Adipose tissue (tissue), 3 donors: ENCODE measurements around the gene TMED6. TPM values are rescaled to one million over a fixed set of nuclear protein-coding genes. Genes with fewer than 3 reads are reported as not detected.

ENCODE experiments used
- H3K27ac ChIP-seq: one replicate; pipeline ENCODE4 v1.5.1; 2013; ENCODE audit warnings: low read depth, low read length
- WGBS, 3 donors: extraction: QIAGEN DNeasy Blood & Tissue Kit; methylation state at CpG; one replicate each; pipeline ENCODE4 v1.1.7; 2013; 5-methylcytosine and 5-hydroxymethylcytosine counted together
- polyA plus RNA-seq, 3 donors: library from polyadenylated mRNA; stranded (reverse); fragments of 200-250 nt; gene quantifications; one replicate each; pipeline ENCODE4 v1.2.3, GENCODE V29; 2013
- donor health status: healthy with polysubstance abuse.
- donor health status: Bipolar disorder and iron deficiency.
- donor health status: healthy.

The TMED6 gene
- polyA plus RNA-seq, 3 donors, result 0.76 to 104 TPM; not detected in 1

GRCh38 chr16:69327585-69328310 is 23.8 kb downstream of the TMED6 start:
- no peak overlapping the region for H3K27ac ChIP-seq

GRCh38 chr16:69326172-69326873 is 25.3 kb downstream of the TMED6 start:
- WGBS, 3 donors, result 30 to 54% (median 53%) methylated on average over 7 of the region's 7 CpGs

More at GRCh38 chr16:69327585-69328310, 23.8 kb downstream of the TMED6 start:
- 83 to 94% (median 93%) methylated on average over 14 of the region's 14 CpGs for WGBS, 3 donors

GRCh38 chr16:69325784-69326171 is 25.8 kb downstream of the TMED6 start:
- WGBS, 3 donors, result 86 to 89% (median 86%) methylated on average over 6 of the region's 6 CpGs
- no peak overlapping the region for H3K27ac ChIP-seq

More at GRCh38 chr16:69326172-69326873, 25.3 kb downstream of the TMED6 start:
- H3K27ac ChIP-seq, result no peak overlapping the region

- no peak overlapping the region for H3K27ac ChIP-seq
- 77 to 79% (median 78%) methylated on average over 10 of the region's 10 CpGs for WGBS, 3 donors
Measured at GRCh38 chr16:69324585-69325253, 26.9 kb downstream of the TMED6 start.

- no peak overlapping the region for H3K27ac ChIP-seq
- WGBS, 3 donors, result 67 to 75% (median 67%) methylated on average over 8 of the region's 8 CpGs
Measured at GRCh38 chr16:69324013-69324531, 27.5 kb downstream of the TMED6 start.

GRCh38 chr16:69323415-69323814 is 28.2 kb downstream of the TMED6 start:
- WGBS, 3 donors, result 91 to 95% (median 92%) methylated on average over 14 of the region's 14 CpGs

GRCh38 chr16:69322343-69322742 is 29.2 kb downstream of the TMED6 start:
- no peak overlapping the region for H3K27ac ChIP-seq
- 84 to 92% (median 89%) methylated on average over 7 of the region's 7 CpGs for WGBS, 3 donors

More at GRCh38 chr16:69323415-69323814, 28.2 kb downstream of the TMED6 start:
- no peak overlapping the region for H3K27ac ChIP-seq

GRCh38 chr16:69321080-69321479 is 30.5 kb downstream of the TMED6 start:
- H3K27ac ChIP-seq, result no peak overlapping the region
- WGBS, 3 donors, result 91 to 93% (median 91%) methylated on average over 22 of the region's 22 CpGs

- 85 to 89% (median 86%) methylated on average over 13 of the region's 13 CpGs for WGBS, 3 donors
- H3K27ac ChIP-seq, result no peak overlapping the region
Measured at GRCh38 chr16:69320740-69321073, 30.9 kb downstream of the TMED6 start.

GRCh38 chr16:69319826-69320739 is 31.5 kb downstream of the TMED6 start:
- 90 to 92% (median 92%) methylated on average over 30 of the region's 30 CpGs for WGBS, 3 donors
- H3K27ac ChIP-seq, result no peak overlapping the region

GRCh38 chr16:69319381-69319780 is 32.2 kb downstream of the TMED6 start:
- 92 to 93% (median 93%) methylated on average over 9 of the region's 9 CpGs for WGBS, 3 donors
- H3K27ac ChIP-seq, result no peak overlapping the region

GRCh38 chr16:69318911-69319289 is 32.7 kb downstream of the TMED6 start:
- 77 to 80% (median 78%) methylated on average over 10 of the region's 10 CpGs for WGBS, 3 donors
- H3K27ac ChIP-seq, result no peak overlapping the region

- WGBS, 3 donors, result 83 to 95% (median 93%) methylated on average over 30 of the region's 30 CpGs
- no peak overlapping the region for H3K27ac ChIP-seq
Measured at GRCh38 chr16:69318177-69318910, 33.2 kb downstream of the TMED6 start.

GRCh38 chr16:69316595-69317034 is 35.0 kb downstream of the TMED6 start:
- no peak overlapping the region for H3K27ac ChIP-seq
- 76 to 94% (median 94%) methylated on average over 17 of the region's 17 CpGs for WGBS, 3 donors

GRCh38 chr16:69315486-69316311 is 35.9 kb downstream of the TMED6 start:
- no peak overlapping the region for H3K27ac ChIP-seq
- WGBS, 3 donors, result 81 to 88% (median 85%) methylated on average over 30 of the region's 30 CpGs

GRCh38 chr16:69314534-69314933 is 37.1 kb downstream of the TMED6 start:
- 67 to 92% (median 89%) methylated on average over 11 of the region's 11 CpGs for WGBS, 3 donors
- H3K27ac ChIP-seq, result no peak overlapping the region

- 92 to 95% (median 95%) methylated on average over 5 of the region's 5 CpGs for whole genome bisulfite sequencing, 3 donors
Measured at GRCh38 chr16:69313469-69313868, 38.1 kb downstream of the TMED6 start.

More at GRCh38 chr16:69313469-69313868, 38.1 kb downstream of the TMED6 start:
- no peak overlapping the region for H3K27ac ChIP-seq
